Mammary epithelial cell (primary cell): Measurements from ENCODE around the gene PDCD2.

ENCODE experiments used
- EZH2 ChIP-seq: IDR thresholded peaks from 2 replicates; pipeline ENCODE4 v1.6.1; 2012; ENCODE audit warnings: low read length, inconsistent platforms, borderline replicate concordance
- TF ChIP-seq, protein P1 (sequence below), 2 donors: IDR thresholded peaks in 1 of 2; conservative IDR thresholded peaks in 1 of 2; 2 replicates each; pipeline ENCODE4 v1.5.1; 2011 to 2012; ENCODE audit warnings: inconsistent platforms in 2 of 2, low read length in 2 of 2, mild to moderate bottlenecking in 2 of 2, control low read depth in 1 of 2, low read depth in 1 of 2; ENCODE audit not compliant: insufficient read depth in 1 of 2; ENCODE audit errors: extremely low read depth in 1 of 2

DNA sequence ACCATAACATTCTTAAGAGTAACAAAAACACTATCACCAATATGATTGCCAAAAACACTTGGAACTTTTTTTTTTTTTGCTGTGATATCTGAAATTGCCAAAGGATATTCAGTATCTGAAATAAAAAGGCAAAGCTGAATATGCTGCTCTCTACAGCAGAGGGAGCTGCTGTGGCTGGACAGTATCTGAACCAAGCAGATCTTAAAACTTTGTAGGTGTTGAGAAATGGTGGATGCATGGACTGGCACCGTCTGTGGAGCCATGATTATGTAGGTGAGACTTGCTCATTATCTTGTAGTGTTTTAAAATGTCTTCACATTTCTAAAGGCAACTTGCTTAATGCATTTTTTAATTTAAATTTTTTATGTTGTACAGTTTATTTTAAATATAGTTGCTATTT is 9.2 kb downstream of the PDCD2 start:
- TF ChIP-seq, protein P1, sequence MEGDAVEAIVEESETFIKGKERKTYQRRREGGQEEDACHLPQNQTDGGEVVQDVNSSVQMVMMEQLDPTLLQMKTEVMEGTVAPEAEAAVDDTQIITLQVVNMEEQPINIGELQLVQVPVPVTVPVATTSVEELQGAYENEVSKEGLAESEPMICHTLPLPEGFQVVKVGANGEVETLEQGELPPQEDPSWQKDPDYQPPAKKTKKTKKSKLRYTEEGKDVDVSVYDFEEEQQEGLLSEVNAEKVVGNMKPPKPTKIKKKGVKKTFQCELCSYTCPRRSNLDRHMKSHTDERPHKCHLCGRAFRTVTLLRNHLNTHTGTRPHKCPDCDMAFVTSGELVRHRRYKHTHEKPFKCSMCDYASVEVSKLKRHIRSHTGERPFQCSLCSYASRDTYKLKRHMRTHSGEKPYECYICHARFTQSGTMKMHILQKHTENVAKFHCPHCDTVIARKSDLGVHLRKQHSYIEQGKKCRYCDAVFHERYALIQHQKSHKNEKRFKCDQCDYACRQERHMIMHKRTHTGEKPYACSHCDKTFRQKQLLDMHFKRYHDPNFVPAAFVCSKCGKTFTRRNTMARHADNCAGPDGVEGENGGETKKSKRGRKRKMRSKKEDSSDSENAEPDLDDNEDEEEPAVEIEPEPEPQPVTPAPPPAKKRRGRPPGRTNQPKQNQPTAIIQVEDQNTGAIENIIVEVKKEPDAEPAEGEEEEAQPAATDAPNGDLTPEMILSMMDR (conservative IDR thresholded peaks at IDR 0.05 in 1 of 2, IDR thresholded peaks at IDR 0.05 in 1 of 2; ENCODE audit: extremely low read depth in 1 of 2, insufficient read depth in 1 of 2, low read depth in 1 of 2, low read length in 2 of 2): peak; percentile 22 to 37
- TF ChIP-seq EZH2: no peak
